HCT116 (cell line): ENCODE data around the gene LPO. TPM values are rescaled to one million over a fixed set of nuclear protein-coding genes. Genes with fewer than 3 reads are reported as not detected.

Experiments used
- ATAC-seq: fragments of 200-7000 bp; cut with Tn5 transposase; 2 replicates; pipeline ENCODE4 v1.9.1; 2020; ENCODE audit warnings: mild to moderate bottlenecking, moderate library complexity
- BruUV-seq: library from RNA; stranded (reverse); fragments of 400-500 nt; replicated peaks from 2 replicates; lab custom pipeline; 2021; lab: Mats Ljungman, UMichigan
- CTCF ChIA-PET: fragments of 300-600 bp; sonication (Branson Sonifier 250); formaldehyde crosslinking; loops from one replicate; lab custom pipeline; 2021; ENCODE audit warnings: antibody characterized with exemption; lab: Charles Lee
- POLR2A ChIA-PET: fragments of 300-600, 350-600 bp; sonication (Branson Sonifier 250); formaldehyde crosslinking; loops from one replicate; lab custom pipeline; 2021; ENCODE audit warnings: antibody characterized with exemption; lab: Charles Lee
- RAD21 ChIA-PET, 2 experiments: fragments of 300-600 bp; sonication (Branson Sonifier 250); formaldehyde crosslinking; loops; one replicate each; lab custom pipeline; 2023; ENCODE audit warnings: low total read pairs in 2 of 2; ENCODE audit not compliant: uncharacterized antibody in 2 of 2, unreplicated experiment in 2 of 2, low non-redundant PET in 1 of 2; lab: Charles Lee
- DNase-seq: peaks from one replicate; pipeline ENCODE4 v3.0.0-alpha.2; 2010; ENCODE audit warnings: low read depth, low spot score
- H2AFZ ChIP-seq: fragments of 200-600 bp; shearing (Covaris generic), sonication (generic); 2 replicates; pipeline ENCODE4 v1.6.1; 2017; ENCODE audit warnings: low read depth, mixed run types, mixed read lengths, antibody characterized with exemption, low read length; ENCODE audit not compliant: poor library complexity, severe bottlenecking
- H3K27ac ChIP-seq: 2 replicates; pipeline ENCODE4 v1.5.1; 2012; ENCODE audit warnings: low read depth, low read length
- H3K27me3 ChIP-seq: fragments of 200-600 bp; sonication (generic); 2 replicates; pipeline ENCODE4 v1.6.1; 2016; ENCODE audit warnings: mixed run types, low read length, mixed read lengths; ENCODE audit not compliant: insufficient read depth
- H3K36me3 ChIP-seq, 2 experiments: fragments of 200-500 bp in 1 of 2; fragments of 200-600 bp in 1 of 2; sonication (Bioruptor generic) in 1 of 2; sonication (generic) in 1 of 2; 2 replicates each; pipeline versions ENCODE4 v1.5.1 to v1.6.1; 2014 to 2016; ENCODE audit warnings: low read length in 2 of 2, inconsistent platforms in 1 of 2, mixed read lengths in 1 of 2, mixed run types in 1 of 2; ENCODE audit not compliant: insufficient read depth in 2 of 2, control insufficient read depth in 1 of 2
- H3K4me1 ChIP-seq, 2 experiments: fragments of 200-600 bp in 1 of 2; sonication (generic) in 1 of 2; 2 replicates each; pipeline versions ENCODE4 v1.5.1 to v1.6.1; 2012 to 2017; ENCODE audit warnings: low read length in 2 of 2, inconsistent platforms in 1 of 2, mild to moderate bottlenecking in 1 of 2, mixed read lengths in 1 of 2, mixed run types in 1 of 2, moderate library complexity in 1 of 2; ENCODE audit not compliant: insufficient read depth in 2 of 2, control insufficient read depth in 1 of 2
- H3K4me2 ChIP-seq: fragments of 200-600 bp; sonication (generic); 2 replicates; pipeline ENCODE4 v1.6.1; 2017; ENCODE audit warnings: mixed run types, low read length, mixed read lengths
- H3K4me3 ChIP-seq, 2 experiments: fragments of 200-600 bp in 1 of 2; sonication (generic) in 1 of 2; replicated peaks in 1 of 2; 2 replicates each; pipeline ENCODE4 v1.5.1; 2011 to 2016; ENCODE audit warnings: low read length in 2 of 2, control low read depth in 1 of 2, low read depth in 1 of 2, mild to moderate bottlenecking in 1 of 2, mixed read lengths in 1 of 2, mixed run types in 1 of 2
- H3K79me2 ChIP-seq: fragments of 200-600 bp; sonication (generic); 2 replicates; pipeline ENCODE4 v1.6.1; 2017; ENCODE audit warnings: mild to moderate bottlenecking, mixed run types, low read length, moderate library complexity, mixed read lengths; ENCODE audit not compliant: insufficient read depth
- H3K9ac ChIP-seq: fragments of 200-600 bp; sonication (generic); 2 replicates; pipeline ENCODE4 v1.6.1; 2016; ENCODE audit warnings: low read length, mixed read lengths
- H3K9me2 ChIP-seq: fragments of 200-600 bp; sonication (generic), shearing (Covaris generic); 2 replicates; pipeline ENCODE4 v1.6.1; 2017; ENCODE audit warnings: mixed run types, mild to moderate bottlenecking, moderate library complexity; ENCODE audit not compliant: insufficient read depth
- H3K9me3 ChIP-seq, 2 experiments: fragments of 200-500 bp in 1 of 2; fragments of 200-600 bp in 1 of 2; sonication (Bioruptor generic) in 1 of 2; sonication (generic) in 1 of 2; 2 replicates each; pipeline ENCODE4 v1.6.1; 2014 to 2017; ENCODE audit warnings: low read length in 2 of 2, mixed read lengths in 2 of 2, inconsistent platforms in 1 of 2, low read depth in 1 of 2, mild to moderate bottlenecking in 1 of 2, mixed run types in 1 of 2, moderate library complexity in 1 of 2; ENCODE audit not compliant: control insufficient read depth in 1 of 2, insufficient read depth in 1 of 2
- H4K20me1 ChIP-seq: fragments of 200-600 bp; sonication (generic), shearing (Covaris generic); 2 replicates; pipeline ENCODE4 v1.6.1; 2017; ENCODE audit warnings: mixed run types, mild to moderate bottlenecking, moderate library complexity; ENCODE audit not compliant: insufficient read depth
- CTCF ChIP-seq, 3 experiments: fragments of 200-600 bp in 1 of 3; sonication (generic) in 1 of 3; IDR thresholded peaks in 2 of 3; conservative IDR thresholded peaks in 1 of 3; 2 replicates each; pipeline ENCODE4 v1.5.1; 2012 to 2017; ENCODE audit warnings: low read depth in 2 of 3, low read length in 2 of 3, antibody characterized with exemption in 1 of 3, borderline replicate concordance in 1 of 3, control low read depth in 1 of 3, mild to moderate bottlenecking in 1 of 3, mixed read lengths in 1 of 3, mixed run types in 1 of 3, moderate library complexity in 1 of 3; ENCODE audit not compliant: insufficient read depth in 1 of 3
- EGR1 ChIP-seq: IDR thresholded peaks from 2 replicates; pipeline ENCODE4 v1.6.1; 2012; ENCODE audit warnings: low read depth
- ELF1 ChIP-seq: IDR thresholded peaks from 2 replicates; pipeline ENCODE4 v1.6.1; 2012; ENCODE audit warnings: low read depth, borderline replicate concordance
- EZH2phosphoT487 ChIP-seq: fragments of 200-600 bp; IDR thresholded peaks from 2 replicates; pipeline ENCODE4 v1.6.1; 2018; ENCODE audit warnings: antibody characterized with exemption, borderline replicate concordance
- SP1 ChIP-seq: IDR thresholded peaks from 2 replicates; pipeline ENCODE4 v1.6.1; 2012; ENCODE audit warnings: low read depth
- intact Hi-C: fragments of 100-400 bp; cut with micrococcal nuclease; formaldehyde crosslinking; loops from 2 replicates; pipeline ENCODE4 v1.10.0; 2022
- total RNA-seq: library from RNA; stranded (reverse); gene quantifications from one replicate; pipeline ENCODE4 v1.2.1, GENCODE V29; 2021; ENCODE audit not compliant: unreplicated experiment

LPO gene
- total RNA-seq, 1 experiment from 2014 or later = not detected

GRCh38 chr17:58318065-58318481 lies 79.7 kb downstream of the LPO start:
- Histone ChIP-seq H3K27me3 (no peaks in the 10 kb centered on the region), H3K9me2 (no peaks in the 10 kb centered on the region), H3K4me1 (peaks cover 8 to 17% of the 10 kb centered on the region in 2 experiments; a peak in 3 of 4 replicates), H3K27ac (peak overlapping the region; percentile 30; the same call in 1 of the 2 replicates), H3K9me3 (no peaks in the 10 kb centered on the region), H3K4me3 (no peak overlapping the region), H3K4me2 (peak overlapping the region; percentile 26), H2AFZ (peak overlapping the region; percentile 71), H3K79me2 (no peaks in the 10 kb centered on the region), H3K9ac (no peak overlapping the region), H4K20me1 (no peaks in the 10 kb centered on the region), H3K36me3 (no peaks in the 10 kb centered on the region)
- ChIA-PET POLR2A (interaction anchor here (0.8 to 2.2 kb wide), 9 partner anchors 26 to 313 kb away, joined by 3 to 18 read pairs (median 4); partner anchors contain the start of genes RNF43 and SUPT4H1), CTCF (interaction anchor here (0.6 to 7.6 kb wide), 41 partner anchors 9 to 687 kb away, joined by 3 to 124 read pairs (median 6); partner anchors contain the start of genes MPO, MTMR4, RNF43 and SUPT4H1), RAD21 (interaction anchor here (0.6 to 1.6 kb wide), 13 partner anchors 8 to 134 kb away, joined by 3 to 29 read pairs (median 5); partner anchors contain the start of genes RNF43 (in 2 of the 2) and SUPT4H1 (in 1 of the 2))
- no peak for ATAC-seq
- intact Hi-C loops = loop anchor here (5.0 to 10.0 kb wide), 2 partner anchors 199 to 687 kb away; no protein-coding TSS in a partner anchor
- BruUV-seq = no TSS peak
- no peak for TF ChIP-seq CTCF (IDR thresholded peaks at IDR 0.05 in 2 of 3, conservative IDR thresholded peaks at IDR 0.05 in 1 of 3; ENCODE audit: borderline replicate concordance in 1 of 3, insufficient read depth in 1 of 3, low read depth in 2 of 3, low read length in 2 of 3)
- no peak for TF ChIP-seq EZH2phosphoT487
- TF ChIP-seq SP1 = no peak
- no peak for TF ChIP-seq ELF1
- no peak for TF ChIP-seq EGR1
- DNase-seq = no peak

Other genes starting within 250 kb of the LPO start
- gene SRSF1, start 231.3 kb upstream of the LPO start, total RNA-seq = 434 TPM
- 54.9 TPM for gene DYNLL2, start 155.2 kb upstream of the LPO start, total RNA-seq
- not detected for gene OR4D1, start 90.2 kb upstream of the LPO start, total RNA-seq
- not detected for gene OR4D2, start 71.6 kb upstream of the LPO start, total RNA-seq
- not detected for gene EPX, start 45.9 kb upstream of the LPO start, total RNA-seq
- gene MKS1, start 19.3 kb upstream of the LPO start, total RNA-seq = 29.8 TPM
- not detected for gene MPO, start 42.4 kb downstream of the LPO start, total RNA-seq
- 0.27 TPM for gene TSPOAP1, start 90.2 kb downstream of the LPO start, total RNA-seq
- 118 TPM for gene SUPT4H1, start 113.6 kb downstream of the LPO start, total RNA-seq
- 42.2 TPM for gene RNF43, start 178.9 kb downstream of the LPO start, total RNA-seq
- gene HSF5, start 249.8 kb downstream of the LPO start, total RNA-seq = not detected